HG02852 (cell line): ENCODE results near the gene NCOA1.

Experiments used
- ATAC-seq: cut with Tn5 transposase; IDR thresholded peaks from one replicate; pipeline ENCODE4 v1.9.1; 2021; ENCODE audit warnings: mild to moderate bottlenecking, moderate library complexity; ENCODE audit not compliant: unreplicated experiment

NCOA1 gene

GRCh38 chr2:24621779-24622538 is 130.9 kb downstream of the NCOA1 start:
- no peak for ATAC-seq

GRCh38 chr2:24623535-24623934 is 132.5 kb downstream of the NCOA1 start:
- no peak for ATAC-seq

- ATAC-seq, result no peak
Observed at GRCh38 chr2:24625728-24626127, 134.7 kb downstream of the NCOA1 start.

GRCh38 chr2:24626131-24626530 is 135.1 kb downstream of the NCOA1 start:
- no peak for ATAC-seq

- no peak for ATAC-seq
Observed at GRCh38 chr2:24628746-24629145, 137.7 kb downstream of the NCOA1 start.

GRCh38 chr2:24632172-24632571 is 141.1 kb downstream of the NCOA1 start:
- ATAC-seq, result no peak

- no peak for ATAC-seq
Observed at GRCh38 chr2:24635181-24635580, 144.1 kb downstream of the NCOA1 start.

- ATAC-seq, result no peak
Observed at GRCh38 chr2:24638568-24638967, 147.5 kb downstream of the NCOA1 start.

- ATAC-seq, result no peak
Observed at GRCh38 chr2:24642351-24642750, 151.3 kb downstream of the NCOA1 start.

- ATAC-seq, result no peak
Observed at GRCh38 chr2:24643051-24643450, 152.0 kb downstream of the NCOA1 start.

- no peak for ATAC-seq
Observed at GRCh38 chr2:24644032-24644431, 153.0 kb downstream of the NCOA1 start.

GRCh38 chr2:24650997-24651642 is 160.1 kb downstream of the NCOA1 start:
- ATAC-seq, result no peak

GRCh38 chr2:24651643-24652003 is 160.6 kb downstream of the NCOA1 start:
- no peak for ATAC-seq

- ATAC-seq, result no peak
Observed at GRCh38 chr2:24652265-24653182, 161.5 kb downstream of the NCOA1 start.

- ATAC-seq, result no peak
Observed at GRCh38 chr2:24657818-24658217, 166.8 kb downstream of the NCOA1 start.

GRCh38 chr2:24658531-24659202 is 167.6 kb downstream of the NCOA1 start:
- no peak for ATAC-seq

GRCh38 chr2:24659862-24660261 is 168.8 kb downstream of the NCOA1 start:
- ATAC-seq, result no peak

- no peak for ATAC-seq
Observed at GRCh38 chr2:24667542-24667941, 176.5 kb downstream of the NCOA1 start.

GRCh38 chr2:24671230-24671629 is 180.2 kb downstream of the NCOA1 start:
- no peak for ATAC-seq

GRCh38 chr2:24672589-24672988 is 181.5 kb downstream of the NCOA1 start:
- no peak for ATAC-seq

- ATAC-seq, result no peak
Observed at GRCh38 chr2:24675338-24675737, 184.3 kb downstream of the NCOA1 start.
